Measurements from ENCODE around the gene PYROXD2.
"Not testable (repeated sequence)": the region's sequence is repeated elsewhere in the genome, so short reads cannot be mapped to it uniquely, and the experiment has no call there.

The PYROXD2 gene

GRCh38 chr10:98390406-98390805 is 24.6 kb downstream of the PYROXD2 start:
- no peak for DNase-seq (ENCODE audit: low read depth)

GRCh38 chr10:98389398-98389797 is 25.6 kb downstream of the PYROXD2 start:
- no peak for DNase-seq (ENCODE audit: low read depth)

GRCh38 chr10:98388101-98388655 is 26.8 kb downstream of the PYROXD2 start:
- DNase-seq (ENCODE audit: low read depth), result no peak

GRCh38 chr10:98384531-98385133 is 30.4 kb downstream of the PYROXD2 start:
- DNase-seq (ENCODE audit: low read depth), result no peak

GRCh38 chr10:98383869-98384268 is 31.1 kb downstream of the PYROXD2 start:
- DNase-seq (ENCODE audit: low read depth), result no peak

- not testable (repeated sequence) for DNase-seq (ENCODE audit: low read depth)
Observed at GRCh38 chr10:98383134-98383667, 31.8 kb downstream of the PYROXD2 start.

GRCh38 chr10:98382691-98383101 is 32.3 kb downstream of the PYROXD2 start:
- no peak for DNase-seq (ENCODE audit: low read depth)

GRCh38 chr10:98380493-98381339 is 34.3 kb downstream of the PYROXD2 start:
- DNase-seq (ENCODE audit: low read depth), result no peak

GRCh38 chr10:98378722-98379121 is 36.3 kb downstream of the PYROXD2 start:
- DNase-seq (ENCODE audit: low read depth), result no peak

GRCh38 chr10:98377536-98377935 is 37.4 kb downstream of the PYROXD2 start:
- no peak for DNase-seq (ENCODE audit: low read depth)

GRCh38 chr10:98377001-98377400 is 38.0 kb downstream of the PYROXD2 start:
- DNase-seq (ENCODE audit: low read depth), result no peak

GRCh38 chr10:98376485-98376884 is 38.5 kb downstream of the PYROXD2 start:
- no peak for DNase-seq (ENCODE audit: low read depth)

- no peak for DNase-seq (ENCODE audit: low read depth)
Observed at GRCh38 chr10:98374217-98374985, 40.6 kb downstream of the PYROXD2 start.

- DNase-seq (ENCODE audit: low read depth), result no peak
Observed at GRCh38 chr10:98373260-98374040, 41.5 kb downstream of the PYROXD2 start.

- no peak for DNase-seq (ENCODE audit: low read depth)
Observed at GRCh38 chr10:98370831-98371820, 43.9 kb downstream of the PYROXD2 start.

- no peak for DNase-seq (ENCODE audit: low read depth)
Observed at GRCh38 chr10:98369801-98370200, 45.2 kb downstream of the PYROXD2 start.

GRCh38 chr10:98368644-98369043 is 46.3 kb downstream of the PYROXD2 start:
- no peak for DNase-seq (ENCODE audit: low read depth)

- DNase-seq (ENCODE audit: low read depth), result no peak
Observed at GRCh38 chr10:98367604-98368451, 47.2 kb downstream of the PYROXD2 start.

- DNase-seq (ENCODE audit: low read depth), result no peak
Observed at GRCh38 chr10:98366062-98366530, 48.9 kb downstream of the PYROXD2 start.

Measured in T follicular helper cell (primary cell).